Prostate gland (tissue), 2 donors: ENCODE results near the gene KLHDC9.

Experiments used
- CTCF ChIP-seq, 4 experiments: fragments of 200-600 bp in 2 of 4; fragments of 450-650 bp in 2 of 4; sonication (generic) in 2 of 4; IDR thresholded peaks; 1 replicate in 3 of 4; 2 replicates in 1 of 4; pipeline ENCODE4 v1.5.1; 2016 to 2019; ENCODE audit warnings: antibody characterized with exemption in 4 of 4, mild to moderate bottlenecking in 2 of 4, moderate library complexity in 2 of 4
- POLR2A ChIP-seq: fragments of 450-650 bp; IDR thresholded peaks from one replicate; pipeline ENCODE4 v1.6.1; 2016; ENCODE audit warnings: antibody characterized with exemption, mild to moderate bottlenecking
- POLR2AphosphoS5 ChIP-seq: sonication (generic); formaldehyde crosslinking; IDR thresholded peaks from one replicate; pipeline ENCODE4 v1.6.1; 2017; ENCODE audit warnings: antibody characterized with exemption

- TF ChIP-seq POLR2A: no peak
- no peak for TF ChIP-seq CTCF (IDR thresholded peaks at IDR 0.05)
- TF ChIP-seq POLR2AphosphoS5: no peak
Measured at GRCh38 chr1:161095230-161095629, 2.9 kb upstream of the KLHDC9 start.
